ENCODE data around the gene LIPK. TPM values are rescaled to one million over a fixed set of nuclear protein-coding genes. Genes with fewer than 3 reads are reported as not detected.
"Not testable (repeated sequence)": the region's sequence is repeated elsewhere in the genome, so short reads cannot be mapped to it uniquely, and the experiment has no call there.

LIPK gene
- total RNA-seq, 1 donor from 2014 or later = not detected

GRCh38 chr10:88661577-88661976, 44.5 kb upstream of the LIPK start:
- H3K4me3 ChIP-seq = no peak overlapping the region
- intact Hi-C loops (cut with DNase I) = no loop called here
- H3K27me3 ChIP-seq = no peaks in the 10 kb centered on the region
- H3K9me3 ChIP-seq = no peaks in the 10 kb centered on the region
- no peaks in the 10 kb centered on the region for H3K4me1 ChIP-seq
- H3K36me3 ChIP-seq = no peaks in the 10 kb centered on the region
- no peak for DNase-seq (ENCODE audit: extremely low spot score in 2 of 2)
- no peak for TF ChIP-seq POLR2AphosphoS5 (IDR thresholded peaks at IDR 0.05; ENCODE audit: insufficient read depth in 1 of 2, low read depth in 1 of 2)
- no peak for TF ChIP-seq CTCF (IDR thresholded peaks at IDR 0.05)
- no peak for TF ChIP-seq POLR2A (IDR thresholded peaks at IDR 0.05)
- no peak overlapping the region for H3K27ac ChIP-seq

- H3K4me1 ChIP-seq; H3K27me3 ChIP-seq; intact Hi-C loops (cut with DNase I); DNase-seq (ENCODE audit: extremely low spot score in 2 of 2); H3K36me3 ChIP-seq; H3K9me3 ChIP-seq; H3K27ac ChIP-seq; H3K4me3 ChIP-seq: not testable (repeated sequence)
Observed at GRCh38 chr10:88663153-88663552, 42.9 kb upstream of the LIPK start.

- no peak within 1 kb of the TSS for H3K27ac ChIP-seq
- H3K36me3 ChIP-seq = no peaks in the 10 kb centered on the region
- no peaks in the 10 kb centered on the region for H3K4me1 ChIP-seq
- H3K4me3 ChIP-seq = no peak within 1 kb of the TSS
- H3K9me3 ChIP-seq = no peaks in the 10 kb centered on the region
- TF ChIP-seq CTCF (IDR thresholded peaks at IDR 0.05) = no peak
- TF ChIP-seq POLR2A (IDR thresholded peaks at IDR 0.05) = no peak
- no peak for TF ChIP-seq POLR2AphosphoS5 (IDR thresholded peaks at IDR 0.05; ENCODE audit: insufficient read depth in 1 of 2, low read depth in 1 of 2)
- intact Hi-C loops (cut with DNase I) = no loop called here
- DNase-seq (ENCODE audit: extremely low spot score in 2 of 2) = no peak
- no peaks in the 10 kb centered on the region for H3K27me3 ChIP-seq
Observed at GRCh38 chr10:88664142-88664541, 41.9 kb upstream of the LIPK start, which contains the start of gene LIPF. Gene LIPF (plus strand): TSS chr10:88664442. CDS start chr10:88667298, 2,856 bp downstream.

GRCh38 chr10:88668465-88668864, 37.6 kb upstream of the LIPK start:
- Histone ChIP-seq H3K4me1 (no peaks in the 10 kb centered on the region), H3K36me3 (no peaks in the 10 kb centered on the region), H3K9me3 (no peaks in the 10 kb centered on the region), H3K27ac (no peak overlapping the region), H3K27me3 (no peaks in the 10 kb centered on the region), H3K4me3 (no peak overlapping the region)
- no peak for TF ChIP-seq CTCF (IDR thresholded peaks at IDR 0.05)
- no peak for TF ChIP-seq POLR2A (IDR thresholded peaks at IDR 0.05)
- TF ChIP-seq POLR2AphosphoS5 (IDR thresholded peaks at IDR 0.05; ENCODE audit: insufficient read depth in 1 of 2, low read depth in 1 of 2) = no peak
- intact Hi-C loops (cut with DNase I) = no loop called here
- DNase-seq (ENCODE audit: extremely low spot score in 2 of 2) = no peak

GRCh38 chr10:88670497-88670896, 35.6 kb upstream of the LIPK start:
- Histone ChIP-seq H3K36me3 (no peaks in the 10 kb centered on the region), H3K4me3 (no peak overlapping the region), H3K4me1 (no peaks in the 10 kb centered on the region), H3K27me3 (no peaks in the 10 kb centered on the region), H3K9me3 (no peaks in the 10 kb centered on the region), H3K27ac (no peak overlapping the region)
- DNase-seq (ENCODE audit: extremely low spot score in 2 of 2) = no peak
- intact Hi-C loops (cut with DNase I) = no loop called here
- TF ChIP-seq CTCF (IDR thresholded peaks at IDR 0.05) = no peak
- no peak for TF ChIP-seq POLR2AphosphoS5 (IDR thresholded peaks at IDR 0.05; ENCODE audit: insufficient read depth in 1 of 2, low read depth in 1 of 2)
- TF ChIP-seq POLR2A (IDR thresholded peaks at IDR 0.05) = no peak

- TF ChIP-seq POLR2A (IDR thresholded peaks at IDR 0.05) = no peak
- TF ChIP-seq POLR2AphosphoS5 (IDR thresholded peaks at IDR 0.05; ENCODE audit: insufficient read depth in 1 of 2, low read depth in 1 of 2) = no peak
- no peak for TF ChIP-seq CTCF (IDR thresholded peaks at IDR 0.05)
- Histone ChIP-seq H3K27ac (no peak overlapping the region), H3K9me3 (no peaks in the 10 kb centered on the region), H3K36me3 (no peaks in the 10 kb centered on the region), H3K27me3 (no peaks in the 10 kb centered on the region), H3K4me1 (no peaks in the 10 kb centered on the region), H3K4me3 (no peak overlapping the region)
- DNase-seq (ENCODE audit: extremely low spot score in 2 of 2) = no peak
- intact Hi-C loops (cut with DNase I) = no loop called here
Observed at GRCh38 chr10:88672041-88672440, 34.0 kb upstream of the LIPK start.
